HCT116 (cell line): ENCODE results near the gene TJAP1. TPM values are rescaled to one million over a fixed set of nuclear protein-coding genes. Genes with fewer than 3 reads are reported as not detected.

Experiments
- ATAC-seq: fragments of 200-7000 bp; cut with Tn5 transposase; 2 replicates; pipeline ENCODE4 v1.9.1; 2020; ENCODE audit warnings: mild to moderate bottlenecking, moderate library complexity
- BruUV-seq: library from RNA; stranded (reverse); fragments of 400-500 nt; replicated peaks from 2 replicates; lab custom pipeline; 2021; lab: Mats Ljungman, UMichigan
- CTCF ChIA-PET: fragments of 300-600 bp; sonication (Branson Sonifier 250); formaldehyde crosslinking; loops from one replicate; lab custom pipeline; 2021; ENCODE audit warnings: antibody characterized with exemption; lab: Charles Lee
- POLR2A ChIA-PET: fragments of 300-600, 350-600 bp; sonication (Branson Sonifier 250); formaldehyde crosslinking; loops from one replicate; lab custom pipeline; 2021; ENCODE audit warnings: antibody characterized with exemption; lab: Charles Lee
- RAD21 ChIA-PET, 2 experiments: fragments of 300-600 bp; sonication (Branson Sonifier 250); formaldehyde crosslinking; loops; one replicate each; lab custom pipeline; 2023; ENCODE audit warnings: low total read pairs in 2 of 2; ENCODE audit not compliant: uncharacterized antibody in 2 of 2, unreplicated experiment in 2 of 2, low non-redundant PET in 1 of 2; lab: Charles Lee
- DNase-seq: peaks from one replicate; pipeline ENCODE4 v3.0.0-alpha.2; 2010; ENCODE audit warnings: low read depth, low spot score
- H2AFZ ChIP-seq: fragments of 200-600 bp; shearing (Covaris generic), sonication (generic); 2 replicates; pipeline ENCODE4 v1.6.1; 2017; ENCODE audit warnings: low read depth, mixed run types, mixed read lengths, antibody characterized with exemption, low read length; ENCODE audit not compliant: poor library complexity, severe bottlenecking
- H3K27ac ChIP-seq: 2 replicates; pipeline ENCODE4 v1.5.1; 2012; ENCODE audit warnings: low read depth, low read length
- H3K27me3 ChIP-seq: fragments of 200-600 bp; sonication (generic); 2 replicates; pipeline ENCODE4 v1.6.1; 2016; ENCODE audit warnings: mixed run types, low read length, mixed read lengths; ENCODE audit not compliant: insufficient read depth
- H3K36me3 ChIP-seq, 2 experiments: fragments of 200-500 bp in 1 of 2; fragments of 200-600 bp in 1 of 2; sonication (Bioruptor generic) in 1 of 2; sonication (generic) in 1 of 2; 2 replicates each; pipeline versions ENCODE4 v1.5.1 to v1.6.1; 2014 to 2016; ENCODE audit warnings: low read length in 2 of 2, inconsistent platforms in 1 of 2, mixed read lengths in 1 of 2, mixed run types in 1 of 2; ENCODE audit not compliant: insufficient read depth in 2 of 2, control insufficient read depth in 1 of 2
- H3K4me1 ChIP-seq, 2 experiments: fragments of 200-600 bp in 1 of 2; sonication (generic) in 1 of 2; 2 replicates each; pipeline versions ENCODE4 v1.5.1 to v1.6.1; 2012 to 2017; ENCODE audit warnings: low read length in 2 of 2, inconsistent platforms in 1 of 2, mild to moderate bottlenecking in 1 of 2, mixed read lengths in 1 of 2, mixed run types in 1 of 2, moderate library complexity in 1 of 2; ENCODE audit not compliant: insufficient read depth in 2 of 2, control insufficient read depth in 1 of 2
- H3K4me2 ChIP-seq: fragments of 200-600 bp; sonication (generic); 2 replicates; pipeline ENCODE4 v1.6.1; 2017; ENCODE audit warnings: mixed run types, low read length, mixed read lengths
- H3K4me3 ChIP-seq, 2 experiments: fragments of 200-600 bp in 1 of 2; sonication (generic) in 1 of 2; replicated peaks in 1 of 2; 2 replicates each; pipeline ENCODE4 v1.5.1; 2011 to 2016; ENCODE audit warnings: low read length in 2 of 2, control low read depth in 1 of 2, low read depth in 1 of 2, mild to moderate bottlenecking in 1 of 2, mixed read lengths in 1 of 2, mixed run types in 1 of 2
- H3K79me2 ChIP-seq: fragments of 200-600 bp; sonication (generic); 2 replicates; pipeline ENCODE4 v1.6.1; 2017; ENCODE audit warnings: mild to moderate bottlenecking, mixed run types, low read length, moderate library complexity, mixed read lengths; ENCODE audit not compliant: insufficient read depth
- H3K9ac ChIP-seq: fragments of 200-600 bp; sonication (generic); 2 replicates; pipeline ENCODE4 v1.6.1; 2016; ENCODE audit warnings: low read length, mixed read lengths
- H3K9me2 ChIP-seq: fragments of 200-600 bp; sonication (generic), shearing (Covaris generic); 2 replicates; pipeline ENCODE4 v1.6.1; 2017; ENCODE audit warnings: mixed run types, mild to moderate bottlenecking, moderate library complexity; ENCODE audit not compliant: insufficient read depth
- H3K9me3 ChIP-seq, 2 experiments: fragments of 200-500 bp in 1 of 2; fragments of 200-600 bp in 1 of 2; sonication (Bioruptor generic) in 1 of 2; sonication (generic) in 1 of 2; 2 replicates each; pipeline ENCODE4 v1.6.1; 2014 to 2017; ENCODE audit warnings: low read length in 2 of 2, mixed read lengths in 2 of 2, inconsistent platforms in 1 of 2, low read depth in 1 of 2, mild to moderate bottlenecking in 1 of 2, mixed run types in 1 of 2, moderate library complexity in 1 of 2; ENCODE audit not compliant: control insufficient read depth in 1 of 2, insufficient read depth in 1 of 2
- H4K20me1 ChIP-seq: fragments of 200-600 bp; sonication (generic), shearing (Covaris generic); 2 replicates; pipeline ENCODE4 v1.6.1; 2017; ENCODE audit warnings: mixed run types, mild to moderate bottlenecking, moderate library complexity; ENCODE audit not compliant: insufficient read depth
- CBX3 ChIP-seq: IDR thresholded peaks from 2 replicates; pipeline ENCODE4 v1.6.1; 2012; ENCODE audit warnings: low read depth
- CTCF ChIP-seq, 3 experiments: fragments of 200-600 bp in 1 of 3; sonication (generic) in 1 of 3; IDR thresholded peaks in 2 of 3; conservative IDR thresholded peaks in 1 of 3; 2 replicates each; pipeline ENCODE4 v1.5.1; 2012 to 2017; ENCODE audit warnings: low read depth in 2 of 3, low read length in 2 of 3, antibody characterized with exemption in 1 of 3, borderline replicate concordance in 1 of 3, control low read depth in 1 of 3, mild to moderate bottlenecking in 1 of 3, mixed read lengths in 1 of 3, mixed run types in 1 of 3, moderate library complexity in 1 of 3; ENCODE audit not compliant: insufficient read depth in 1 of 3
- EGR1 ChIP-seq: IDR thresholded peaks from 2 replicates; pipeline ENCODE4 v1.6.1; 2012; ENCODE audit warnings: low read depth
- FOSL1 ChIP-seq: IDR thresholded peaks from 2 replicates; pipeline ENCODE4 v1.6.1; 2012; ENCODE audit warnings: low read depth
- JUND ChIP-seq: IDR thresholded peaks from 2 replicates; pipeline ENCODE4 v1.6.1; 2012
- POLR2A ChIP-seq: IDR thresholded peaks from 2 replicates; pipeline ENCODE4 v1.7.0; 2011; ENCODE audit warnings: borderline replicate concordance; ENCODE audit not compliant: insufficient read depth, insufficient read length; ENCODE audit errors: extremely low read depth
- POLR2AphosphoS5 ChIP-seq: IDR thresholded peaks from 2 replicates; pipeline ENCODE4 v1.6.1; 2011; ENCODE audit warnings: mild to moderate bottlenecking, low read depth, low read length, moderate library complexity
- REST ChIP-seq: IDR thresholded peaks from 2 replicates; pipeline ENCODE4 v1.6.1; 2012; ENCODE audit warnings: low read depth
- SP1 ChIP-seq: IDR thresholded peaks from 2 replicates; pipeline ENCODE4 v1.6.1; 2012; ENCODE audit warnings: low read depth
- TCF7L2 ChIP-seq: IDR thresholded peaks from 2 replicates; pipeline ENCODE4 v1.7.0; 2011; ENCODE audit warnings: borderline replicate concordance, inconsistent platforms; ENCODE audit not compliant: insufficient read depth, insufficient read length; ENCODE audit errors: extremely low read depth
- intact Hi-C: fragments of 100-400 bp; cut with micrococcal nuclease; formaldehyde crosslinking; loops from 2 replicates; pipeline ENCODE4 v1.10.0; 2022
- total RNA-seq: library from RNA; stranded (reverse); gene quantifications from one replicate; pipeline ENCODE4 v1.2.1, GENCODE V29; 2021; ENCODE audit not compliant: unreplicated experiment
- TF ChIP-seq, protein P1 (sequence below): IDR thresholded peaks from 2 replicates; pipeline ENCODE4 v1.6.1; 2011; ENCODE audit warnings: mild to moderate bottlenecking, low read length, moderate library complexity; ENCODE audit not compliant: insufficient replicate concordance; ENCODE audit errors: extremely low read depth
- TF ChIP-seq, protein P2 (sequence below): IDR thresholded peaks from 2 replicates; pipeline ENCODE4 v1.6.1; 2012

Gene TJAP1
- total RNA-seq, 1 experiment from 2014 or later = 45.2 TPM

GRCh38 chr6:43459535-43459934, 17.8 kb upstream of the TJAP1 start:
- no peaks in the 10 kb centered on the region for H3K9me3 ChIP-seq
- no peak overlapping the region for H3K4me3 ChIP-seq
- no peaks in the 10 kb centered on the region for H3K27me3 ChIP-seq
- no peak overlapping the region for H3K9ac ChIP-seq
- POLR2A ChIA-PET = no interaction called here
- CTCF ChIA-PET = interaction anchor here (0.9 kb wide), 1 partner anchor 37 kb away, joined by 3 read pairs; no protein-coding TSS in a partner anchor
- ATAC-seq = no peak
- H3K4me2 ChIP-seq = no peak overlapping the region
- H3K79me2 ChIP-seq = no peaks in the 10 kb centered on the region
- TF ChIP-seq, protein P1, sequence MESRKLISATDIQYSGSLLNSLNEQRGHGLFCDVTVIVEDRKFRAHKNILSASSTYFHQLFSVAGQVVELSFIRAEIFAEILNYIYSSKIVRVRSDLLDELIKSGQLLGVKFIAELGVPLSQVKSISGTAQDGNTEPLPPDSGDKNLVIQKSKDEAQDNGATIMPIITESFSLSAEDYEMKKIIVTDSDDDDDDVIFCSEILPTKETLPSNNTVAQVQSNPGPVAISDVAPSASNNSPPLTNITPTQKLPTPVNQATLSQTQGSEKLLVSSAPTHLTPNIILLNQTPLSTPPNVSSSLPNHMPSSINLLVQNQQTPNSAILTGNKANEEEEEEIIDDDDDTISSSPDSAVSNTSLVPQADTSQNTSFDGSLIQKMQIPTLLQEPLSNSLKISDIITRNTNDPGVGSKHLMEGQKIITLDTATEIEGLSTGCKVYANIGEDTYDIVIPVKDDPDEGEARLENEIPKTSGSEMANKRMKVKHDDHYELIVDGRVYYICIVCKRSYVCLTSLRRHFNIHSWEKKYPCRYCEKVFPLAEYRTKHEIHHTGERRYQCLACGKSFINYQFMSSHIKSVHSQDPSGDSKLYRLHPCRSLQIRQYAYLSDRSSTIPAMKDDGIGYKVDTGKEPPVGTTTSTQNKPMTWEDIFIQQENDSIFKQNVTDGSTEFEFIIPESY = no peak
- TF ChIP-seq CTCF (IDR thresholded peaks at IDR 0.05 in 2 of 3, conservative IDR thresholded peaks at IDR 0.05 in 1 of 3; ENCODE audit: borderline replicate concordance in 1 of 3, insufficient read depth in 1 of 3, low read depth in 2 of 3, low read length in 2 of 3) = peak in 1 of 3 experiments; percentile 12; a peak in 1 of 6 replicates
- TF ChIP-seq, all 23 proteins: peak for 1
- DNase-seq = no peak
- no TSS peak for BruUV-seq
- peaks cover 8 to 36% of the 10 kb centered on the region in 2 experiments; a peak in 3 of 4 replicates for H3K4me1 ChIP-seq
- H3K9me2 ChIP-seq = no peaks in the 10 kb centered on the region
- RAD21 ChIA-PET = interaction anchor here in 1 of 2 experiments (0.9 kb wide), 1 partner anchor 18 kb away, joined by 3 read pairs; the partner anchor contains the start of gene TJAP1
- H4K20me1 ChIP-seq = no peaks in the 10 kb centered on the region
- H3K36me3 ChIP-seq = no peaks in the 10 kb centered on the region
- intact Hi-C loops = no loop called here
- H2AFZ ChIP-seq = no peak overlapping the region
- H3K27ac ChIP-seq = no peak overlapping the region

GRCh38 chr6:43460032-43460431, 17.3 kb upstream of the TJAP1 start:
- H3K36me3 ChIP-seq = no peaks in the 10 kb centered on the region
- RAD21 ChIA-PET = no interaction called here
- no peak overlapping the region for H3K9ac ChIP-seq
- no peak overlapping the region for H3K4me2 ChIP-seq
- no peak for DNase-seq
- H3K4me3 ChIP-seq = no peak overlapping the region
- H3K4me1 ChIP-seq = peaks cover 8 to 31% of the 10 kb centered on the region in 2 experiments; a peak in 3 of 4 replicates
- no peaks in the 10 kb centered on the region for H3K9me3 ChIP-seq
- no peaks in the 10 kb centered on the region for H3K79me2 ChIP-seq
- no peaks in the 10 kb centered on the region for H4K20me1 ChIP-seq
- no TSS peak for BruUV-seq
- no peak for ATAC-seq
- POLR2A ChIA-PET = no interaction called here
- no peak overlapping the region for H3K27ac ChIP-seq
- H3K9me2 ChIP-seq = no peaks in the 10 kb centered on the region
- no peak overlapping the region for H2AFZ ChIP-seq
- no peaks in the 10 kb centered on the region for H3K27me3 ChIP-seq
- CTCF ChIA-PET = interaction anchor here (0.9 kb wide), 1 partner anchor 37 kb away, joined by 3 read pairs; no protein-coding TSS in a partner anchor
- intact Hi-C loops = no loop called here
- TF ChIP-seq SP1 (no peak), REST (no peak), JUND (no peak), CBX3 (no peak), EGR1 (no peak), FOSL1 (no peak), POLR2A (no peak), POLR2AphosphoS5 (no peak), TCF7L2 (no peak)
- TF ChIP-seq, protein P2, sequence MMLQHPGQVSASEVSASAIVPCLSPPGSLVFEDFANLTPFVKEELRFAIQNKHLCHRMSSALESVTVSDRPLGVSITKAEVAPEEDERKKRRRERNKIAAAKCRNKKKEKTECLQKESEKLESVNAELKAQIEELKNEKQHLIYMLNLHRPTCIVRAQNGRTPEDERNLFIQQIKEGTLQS = no peak
